ENCODE measurements around the gene C11orf21. TPM values are rescaled to one million over a fixed set of nuclear protein-coding genes. Genes with fewer than 3 reads are reported as not detected.

C11orf21 gene
- total and polyA plus RNA-seq, 12 donors = 0.04 to 2.1 (median 0.37) TPM

DNA sequence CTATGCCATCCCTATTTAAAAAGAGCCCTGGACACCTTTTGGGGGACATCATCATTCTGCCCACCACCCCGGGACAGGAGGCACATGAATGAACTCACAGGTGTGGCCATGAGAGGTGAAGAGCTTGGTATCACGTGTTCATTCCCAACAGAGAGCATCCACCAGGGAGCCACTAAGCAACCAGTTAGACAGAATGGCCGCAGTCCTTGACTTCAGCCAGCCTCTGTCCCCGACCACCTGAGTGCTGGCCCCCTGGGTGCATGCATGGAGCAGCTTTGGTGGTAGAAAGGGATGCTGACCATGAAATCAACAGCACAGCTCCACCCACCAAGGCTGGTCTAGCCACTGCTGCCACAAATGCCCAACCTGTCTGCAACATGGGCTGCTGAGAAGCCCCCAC lies 44.3 kb upstream of the C11orf21 start:
- 20 to 100% (median 81%) methylated on average over 2 to 4 of the region's 4 CpGs for WGBS, 4 donors
- Histone ChIP-seq H3K4me3 (no peak overlapping the region), H3K36me3 (replicated peaks in 1 of 2) (no peaks in the 10 kb centered on the region), H3K27ac (no peak overlapping the region), H3K9me3 (replicated peaks in 1 of 3) (no peaks in the 10 kb centered on the region), H3K4me1 (replicated peaks in 1 of 2) (no peaks in the 10 kb centered on the region), H3K27me3 (no peaks in the 10 kb centered on the region)
- TF ChIP-seq POLR2A (IDR thresholded peaks at IDR 0.05) = no peak
- TF ChIP-seq, protein P1, sequence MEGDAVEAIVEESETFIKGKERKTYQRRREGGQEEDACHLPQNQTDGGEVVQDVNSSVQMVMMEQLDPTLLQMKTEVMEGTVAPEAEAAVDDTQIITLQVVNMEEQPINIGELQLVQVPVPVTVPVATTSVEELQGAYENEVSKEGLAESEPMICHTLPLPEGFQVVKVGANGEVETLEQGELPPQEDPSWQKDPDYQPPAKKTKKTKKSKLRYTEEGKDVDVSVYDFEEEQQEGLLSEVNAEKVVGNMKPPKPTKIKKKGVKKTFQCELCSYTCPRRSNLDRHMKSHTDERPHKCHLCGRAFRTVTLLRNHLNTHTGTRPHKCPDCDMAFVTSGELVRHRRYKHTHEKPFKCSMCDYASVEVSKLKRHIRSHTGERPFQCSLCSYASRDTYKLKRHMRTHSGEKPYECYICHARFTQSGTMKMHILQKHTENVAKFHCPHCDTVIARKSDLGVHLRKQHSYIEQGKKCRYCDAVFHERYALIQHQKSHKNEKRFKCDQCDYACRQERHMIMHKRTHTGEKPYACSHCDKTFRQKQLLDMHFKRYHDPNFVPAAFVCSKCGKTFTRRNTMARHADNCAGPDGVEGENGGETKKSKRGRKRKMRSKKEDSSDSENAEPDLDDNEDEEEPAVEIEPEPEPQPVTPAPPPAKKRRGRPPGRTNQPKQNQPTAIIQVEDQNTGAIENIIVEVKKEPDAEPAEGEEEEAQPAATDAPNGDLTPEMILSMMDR (IDR thresholded peaks at IDR 0.05) = no peak
- no peak for DNase-seq
- intact Hi-C loops (cut with DNase I) = no loop called here

DNA sequence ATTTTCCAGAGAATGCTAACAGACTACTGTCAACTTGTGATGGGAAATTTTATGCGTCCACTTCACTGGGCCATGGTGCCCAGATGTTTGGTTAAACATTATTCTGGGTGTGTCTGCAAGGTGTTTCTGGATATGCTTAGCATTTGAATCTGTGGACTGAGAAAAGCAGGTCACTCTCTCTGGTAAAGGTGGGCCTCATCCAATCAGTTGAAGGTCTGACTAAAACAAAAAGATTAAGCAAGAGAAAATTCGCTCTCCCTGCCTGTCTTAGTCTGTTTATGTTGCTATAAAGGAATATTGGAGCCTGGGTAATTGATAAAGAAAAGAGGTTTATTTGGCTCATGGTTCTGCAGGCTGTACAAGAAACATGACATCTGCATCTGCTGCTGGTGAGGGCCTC lies 43.3 kb upstream of the C11orf21 start:
- no peaks in the 10 kb centered on the region for H3K36me3 ChIP-seq (replicated peaks in 1 of 2)
- no peaks in the 10 kb centered on the region for H3K4me1 ChIP-seq (replicated peaks in 1 of 2)
- TF ChIP-seq POLR2A (IDR thresholded peaks at IDR 0.05) = no peak
- TF ChIP-seq, protein P1 (IDR thresholded peaks at IDR 0.05) = no peak
- no peaks in the 10 kb centered on the region for H3K27me3 ChIP-seq
- WGBS, 4 donors = 69 to 79% (median 75%) methylated on average over 2 of the region's 2 CpGs
- intact Hi-C loops (cut with DNase I) = no loop called here
- no peak for DNase-seq
- no peaks in the 10 kb centered on the region for H3K9me3 ChIP-seq (replicated peaks in 1 of 3)
- no peak overlapping the region for H3K27ac ChIP-seq
- no peak overlapping the region for H3K4me3 ChIP-seq

DNA sequence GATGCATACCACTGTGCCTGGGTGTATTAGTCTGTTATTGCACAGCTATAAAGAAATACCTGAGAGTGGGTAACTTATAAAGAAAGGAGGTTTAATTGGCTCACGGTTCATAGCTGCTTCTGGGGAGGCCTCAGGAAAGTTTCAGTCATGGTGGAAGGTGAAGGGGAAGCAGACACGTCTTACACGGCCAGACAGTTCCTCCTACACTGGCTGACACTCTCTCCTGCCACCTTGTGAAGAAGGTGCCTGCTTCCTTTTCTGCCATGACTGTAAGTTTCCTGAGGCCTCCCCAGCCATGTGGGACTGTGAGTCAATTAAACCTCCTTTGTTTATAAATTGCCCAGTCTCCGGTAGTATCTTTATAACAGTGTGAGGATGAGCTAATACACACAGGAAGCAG lies 41.8 kb upstream of the C11orf21 start:
- 85 to 88% (median 86%) methylated on average over 4 of the region's 4 CpGs for WGBS, 4 donors
- no peak overlapping the region for H3K4me3 ChIP-seq
- H3K27ac ChIP-seq = no peak overlapping the region
- no peak for DNase-seq
- no peaks in the 10 kb centered on the region for H3K4me1 ChIP-seq (replicated peaks in 1 of 2)
- intact Hi-C loops (cut with DNase I) = no loop called here
- no peaks in the 10 kb centered on the region for H3K36me3 ChIP-seq (replicated peaks in 1 of 2)
- TF ChIP-seq POLR2A (IDR thresholded peaks at IDR 0.05) = no peak
- TF ChIP-seq, protein P1 (IDR thresholded peaks at IDR 0.05) = no peak
- H3K27me3 ChIP-seq = no peaks in the 10 kb centered on the region
- H3K9me3 ChIP-seq (replicated peaks in 1 of 3) = no peaks in the 10 kb centered on the region

DNA sequence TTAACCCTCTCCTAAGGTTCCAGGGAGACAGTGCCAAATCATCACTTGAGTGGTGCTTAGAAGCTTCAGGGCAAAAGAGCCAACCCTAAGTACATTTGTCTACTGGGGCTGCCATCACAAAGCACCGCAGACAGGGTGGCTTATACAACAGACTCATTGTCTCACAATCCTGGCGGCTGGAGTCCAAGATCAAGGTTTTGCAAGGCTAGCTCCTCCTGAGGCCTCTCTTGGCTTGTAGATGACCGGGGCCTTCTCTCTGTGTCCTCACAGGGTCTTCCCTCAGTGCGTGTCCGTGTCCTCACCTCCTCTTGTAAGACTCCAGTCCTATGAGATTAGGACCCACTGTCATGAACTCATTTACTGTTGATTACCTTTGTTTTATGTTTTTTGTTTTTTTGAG lies 41.3 kb upstream of the C11orf21 start:
- no peak overlapping the region for H3K4me3 ChIP-seq
- no peak overlapping the region for H3K27ac ChIP-seq
- no peaks in the 10 kb centered on the region for H3K9me3 ChIP-seq (replicated peaks in 1 of 3)
- WGBS, 4 donors = 59 to 86% (median 69%) methylated on average over 5 of the region's 5 CpGs
- H3K36me3 ChIP-seq (replicated peaks in 1 of 2) = no peaks in the 10 kb centered on the region
- H3K27me3 ChIP-seq = no peaks in the 10 kb centered on the region
- no peaks in the 10 kb centered on the region for H3K4me1 ChIP-seq (replicated peaks in 1 of 2)
- no peak for TF ChIP-seq POLR2A (IDR thresholded peaks at IDR 0.05)
- TF ChIP-seq, protein P1 (IDR thresholded peaks at IDR 0.05) = no peak
- intact Hi-C loops (cut with DNase I) = no loop called here
- DNase-seq = peak in 1 of 7 donors; percentile 3

Data from adrenal gland (tissue), 12 donors.